HEK293 (cell line): ENCODE data around the gene EI24.

ENCODE experiments used
- CTCF ChIA-PET: fragments of 350-600 bp; formaldehyde crosslinking; extraction: SDS; loops from one replicate; lab custom pipeline; 2021; ENCODE audit warnings: antibody characterized with exemption; lab: Yijun Ruan, JAX
- POLR2A ChIA-PET: fragments of 300-600 bp; formaldehyde crosslinking; extraction: SDS; loops from one replicate; lab custom pipeline; 2020; ENCODE audit warnings: antibody characterized with exemption, inconsistent platforms; lab: Yijun Ruan, JAX
- H3K27ac ChIP-seq: fragments of 200-500 bp; sonication (Bioruptor generic); 2 replicates; pipeline ENCODE4 v1.5.1; 2014; ENCODE audit warnings: low read depth, low read length, control low read depth, inconsistent platforms; ENCODE audit errors: extremely low read depth
- H3K36me3 ChIP-seq, 2 experiments: fragments of 200-500 bp in 1 of 2; sonication (Bioruptor generic) in 1 of 2; 1 replicate in 1 of 2; 2 replicates in 1 of 2; pipeline ENCODE4 v1.5.1; 2014 to 2017; ENCODE audit warnings: inconsistent platforms in 2 of 2, low read length in 2 of 2; ENCODE audit not compliant: control insufficient read depth in 2 of 2, insufficient read depth in 1 of 2
- H3K4me1 ChIP-seq: fragments of 200-500 bp; sonication (Bioruptor generic); 2 replicates; pipeline ENCODE4 v1.5.1; 2014; ENCODE audit warnings: mild to moderate bottlenecking, low read length, inconsistent platforms; ENCODE audit not compliant: control insufficient read depth, insufficient read depth
- H3K4me3 ChIP-seq: 2 replicates; pipeline ENCODE4 v1.5.1; 2011; ENCODE audit warnings: low read depth, mild to moderate bottlenecking, control low read depth, low read length, moderate library complexity
- H3K9me3 ChIP-seq: fragments of 200-500 bp; sonication (Bioruptor generic); 2 replicates; pipeline ENCODE4 v1.5.1; 2014; ENCODE audit warnings: low read depth, low read length, inconsistent platforms; ENCODE audit not compliant: control insufficient read depth, insufficient read depth
- FEZF1 ChIP-seq: fragments of 450-650 bp; formaldehyde crosslinking; IDR thresholded peaks from 2 replicates; pipeline ENCODE4 v1.5.1; 2016; ENCODE audit warnings: missing biosample characterization, missing genetic modification characterization
- GLI4 ChIP-seq: fragments of 450-650 bp; formaldehyde crosslinking; IDR thresholded peaks from 2 replicates; pipeline ENCODE4 v1.5.1; 2016; ENCODE audit warnings: missing biosample characterization, missing genetic modification characterization
- IKZF3 ChIP-seq: fragments of 450-650 bp; IDR thresholded peaks from 2 replicates; pipeline ENCODE4 v1.5.0; 2018; ENCODE audit warnings: missing biosample characterization, mild to moderate bottlenecking, missing genetic modification characterization, moderate library complexity
- KLF10 ChIP-seq: fragments of 450-650 bp; IDR thresholded peaks from 2 replicates; pipeline ENCODE4 v1.5.1; 2018; ENCODE audit warnings: missing biosample characterization, mild to moderate bottlenecking, missing genetic modification characterization
- KLF16 ChIP-seq: fragments of 450-650 bp; formaldehyde crosslinking; IDR thresholded peaks from 2 replicates; pipeline ENCODE4 v1.5.1; 2017; ENCODE audit warnings: missing biosample characterization, missing genetic modification characterization
- KLF7 ChIP-seq: fragments of 450-650 bp; formaldehyde crosslinking; IDR thresholded peaks from 2 replicates; pipeline ENCODE4 v1.5.1; 2016; ENCODE audit warnings: missing biosample characterization, missing genetic modification characterization, borderline replicate concordance
- OVOL3 ChIP-seq: fragments of 450-650 bp; formaldehyde crosslinking; IDR thresholded peaks from 2 replicates; pipeline ENCODE4 v1.5.1; 2016; ENCODE audit warnings: missing biosample characterization, missing genetic modification characterization
- ZBTB48 ChIP-seq: fragments of 450-650 bp; formaldehyde crosslinking; IDR thresholded peaks from 2 replicates; pipeline ENCODE4 v1.5.1; 2016; ENCODE audit warnings: missing biosample characterization, missing genetic modification characterization
- ZFHX2 ChIP-seq: fragments of 450-650 bp; formaldehyde crosslinking; conservative IDR thresholded peaks from 2 replicates; pipeline ENCODE4 v1.5.1; 2016; ENCODE audit warnings: missing biosample characterization, missing genetic modification characterization
- ZNF174 ChIP-seq: fragments of 450-650 bp; formaldehyde crosslinking; IDR thresholded peaks from 2 replicates; pipeline ENCODE4 v1.5.0; 2017; ENCODE audit warnings: missing biosample characterization, mild to moderate bottlenecking, missing genetic modification characterization
- ZNF311 ChIP-seq: fragments of 450-650 bp; formaldehyde crosslinking; IDR thresholded peaks from 2 replicates; pipeline ENCODE4 v1.5.1; 2017; ENCODE audit warnings: missing biosample characterization, missing genetic modification characterization, borderline replicate concordance
- ZNF335 ChIP-seq: fragments of 450-650 bp; formaldehyde crosslinking; conservative IDR thresholded peaks from 2 replicates; pipeline ENCODE4 v1.5.1; 2016; ENCODE audit warnings: missing biosample characterization, missing genetic modification characterization
- ZNF366 ChIP-seq: fragments of 450-650 bp; formaldehyde crosslinking; conservative IDR thresholded peaks from 2 replicates; pipeline ENCODE4 v1.5.1; 2016; ENCODE audit warnings: missing biosample characterization, missing genetic modification characterization
- ZNF394 ChIP-seq: fragments of 450-650 bp; formaldehyde crosslinking; IDR thresholded peaks from 2 replicates; pipeline ENCODE4 v1.5.1; 2016; ENCODE audit warnings: missing biosample characterization, missing genetic modification characterization, mild to moderate bottlenecking, moderate library complexity, borderline replicate concordance
- ZNF530 ChIP-seq: fragments of 450-650 bp; formaldehyde crosslinking; IDR thresholded peaks from 2 replicates; pipeline ENCODE4 v1.5.1; 2016; ENCODE audit warnings: low read depth, missing biosample characterization, missing genetic modification characterization
- ZNF561 ChIP-seq: fragments of 450-650 bp; IDR thresholded peaks from 2 replicates; pipeline ENCODE4 v1.5.1; 2018; ENCODE audit warnings: missing biosample characterization, missing genetic modification characterization, borderline replicate concordance
- ZNF596 ChIP-seq: fragments of 450-650 bp; IDR thresholded peaks from 2 replicates; pipeline ENCODE4 v1.5.0; 2018; ENCODE audit warnings: missing biosample characterization, mild to moderate bottlenecking, missing genetic modification characterization, moderate library complexity
- ZNF670 ChIP-seq: fragments of 450-650 bp; formaldehyde crosslinking; IDR thresholded peaks from 2 replicates; pipeline ENCODE4 v1.5.1; 2016; ENCODE audit warnings: missing biosample characterization, missing genetic modification characterization, low read depth
- ZNF776 ChIP-seq: fragments of 450-650 bp; formaldehyde crosslinking; IDR thresholded peaks from 2 replicates; pipeline ENCODE4 v1.5.0; 2017; ENCODE audit warnings: missing biosample characterization, missing genetic modification characterization, borderline replicate concordance
- TF ChIP-seq, protein P1 (sequence below): fragments of 450-650 bp; formaldehyde crosslinking; IDR thresholded peaks from 2 replicates; pipeline ENCODE4 v1.5.1; 2017; ENCODE audit warnings: missing biosample characterization, missing genetic modification characterization
- TF ChIP-seq, protein P2 (sequence below): fragments of 450-650 bp; formaldehyde crosslinking; IDR thresholded peaks from 2 replicates; pipeline ENCODE4 v1.5.1; 2016; ENCODE audit warnings: missing biosample characterization, missing genetic modification characterization
- TF ChIP-seq, protein P3 (sequence below): fragments of 450-650 bp; formaldehyde crosslinking; IDR thresholded peaks from 2 replicates; pipeline ENCODE4 v1.5.1; 2016; ENCODE audit warnings: missing biosample characterization, missing genetic modification characterization, borderline replicate concordance
- TF ChIP-seq, protein P4 (sequence below): fragments of 450-650 bp; formaldehyde crosslinking; IDR thresholded peaks from 2 replicates; pipeline ENCODE4 v1.5.1; 2016; ENCODE audit warnings: missing biosample characterization, missing genetic modification characterization
- TF ChIP-seq, protein P5 (sequence below): fragments of 450-650 bp; formaldehyde crosslinking; IDR thresholded peaks from 2 replicates; pipeline ENCODE4 v1.5.1; 2016; ENCODE audit warnings: missing biosample characterization, missing genetic modification characterization

The EI24 gene

DNA sequence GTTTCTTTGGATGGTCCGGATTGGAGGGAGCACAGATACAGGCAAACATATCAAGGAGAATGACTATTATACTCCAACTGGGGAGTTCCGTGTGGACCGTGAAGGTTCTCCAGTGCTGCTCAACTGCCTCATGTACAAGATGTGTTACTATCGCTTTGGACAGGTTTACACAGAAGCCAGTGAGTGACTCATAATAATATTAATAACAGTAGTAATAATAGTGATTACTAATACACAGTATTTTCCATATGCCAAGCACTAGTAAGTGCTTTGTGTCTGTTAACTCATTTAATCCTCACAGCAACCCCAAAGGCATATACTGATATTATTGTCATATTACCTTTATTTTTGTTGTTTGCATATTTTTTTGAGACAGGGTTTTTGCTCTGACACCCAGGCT, 49.1 kb downstream of the EI24 start (continued):
- TF ChIP-seq ZNF311 (tag by site-specific recombination) (no peak), GLI4 (no peak), ZNF530 (tag by site-specific recombination) (no peak), ZNF776 (no peak), ZNF596 (tag by site-specific recombination) (no peak)
- TF ChIP-seq, protein P1, sequence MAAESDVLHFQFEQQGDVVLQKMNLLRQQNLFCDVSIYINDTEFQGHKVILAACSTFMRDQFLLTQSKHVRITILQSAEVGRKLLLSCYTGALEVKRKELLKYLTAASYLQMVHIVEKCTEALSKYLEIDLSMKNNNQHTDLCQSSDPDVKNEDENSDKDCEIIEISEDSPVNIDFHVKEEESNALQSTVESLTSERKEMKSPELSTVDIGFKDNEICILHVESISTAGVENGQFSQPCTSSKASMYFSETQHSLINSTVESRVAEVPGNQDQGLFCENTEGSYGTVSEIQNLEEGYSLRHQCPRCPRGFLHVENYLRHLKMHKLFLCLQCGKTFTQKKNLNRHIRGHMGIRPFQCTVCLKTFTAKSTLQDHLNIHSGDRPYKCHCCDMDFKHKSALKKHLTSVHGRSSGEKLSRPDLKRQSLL (tag by site-specific recombination) = no peak

DNA sequence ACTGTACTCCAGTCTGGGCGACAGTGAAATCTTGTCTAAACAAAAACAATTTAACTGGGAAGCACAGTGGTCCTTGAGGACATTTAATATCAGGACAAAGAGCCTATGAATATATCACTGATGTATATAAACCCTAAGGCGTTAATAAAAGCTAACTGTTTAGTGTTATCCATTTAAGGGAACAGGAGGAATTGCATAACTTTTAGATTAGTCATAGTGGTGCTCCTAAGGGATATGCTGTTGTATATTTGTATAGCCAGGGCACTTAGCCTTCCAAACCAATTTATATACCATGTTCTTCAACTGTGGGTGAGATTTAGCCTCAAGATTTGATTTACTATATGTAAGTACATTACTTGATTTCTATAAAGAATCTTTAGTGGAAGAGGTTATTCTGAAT, 52.7 kb downstream of the EI24 start:
- H3K4me3 ChIP-seq = no peak overlapping the region
- CTCF ChIA-PET = no interaction called here
- POLR2A ChIA-PET = interaction anchor here (0.6 to 1.4 kb wide), 3 partner anchors 29 to 266 kb away, joined by 3 to 5 read pairs (median 3); partner anchors contain the start of gene STT3A
- no peak overlapping the region for H3K27ac ChIP-seq
- TF ChIP-seq ZBTB48 (tag by site-specific recombination) (peak; percentile 68; the same call in 1 of the 2 replicates), ZNF561 (tag by site-specific recombination) (no peak), ZNF394 (tag by site-specific recombination) (no peak), KLF7 (tag by site-specific recombination) (no peak), KLF10 (0 out of 2 replicates have a peak, but pooled peaks have one; percentile 23), FEZF1 (0 out of 2 replicates have a peak, but pooled peaks have one; percentile 23), ZNF174 (tag by site-specific recombination) (0 out of 2 replicates have a peak, but pooled peaks have one; percentile 21), OVOL3 (peak; percentile 63; the same call in 1 of the 2 replicates), ZFHX2 (tag by site-specific recombination) (no peak), IKZF3 (tag by site-specific recombination) (0 out of 2 replicates have a peak, but pooled peaks have one; percentile 26), ZNF670 (tag by site-specific recombination) (no peak), ZNF366 (tag by site-specific recombination) (peak; percentile 26; the same call in 1 of the 2 replicates), ZNF335 (no peak), KLF16 (tag by site-specific recombination) (no peak)
- TF ChIP-seq, protein P2, sequence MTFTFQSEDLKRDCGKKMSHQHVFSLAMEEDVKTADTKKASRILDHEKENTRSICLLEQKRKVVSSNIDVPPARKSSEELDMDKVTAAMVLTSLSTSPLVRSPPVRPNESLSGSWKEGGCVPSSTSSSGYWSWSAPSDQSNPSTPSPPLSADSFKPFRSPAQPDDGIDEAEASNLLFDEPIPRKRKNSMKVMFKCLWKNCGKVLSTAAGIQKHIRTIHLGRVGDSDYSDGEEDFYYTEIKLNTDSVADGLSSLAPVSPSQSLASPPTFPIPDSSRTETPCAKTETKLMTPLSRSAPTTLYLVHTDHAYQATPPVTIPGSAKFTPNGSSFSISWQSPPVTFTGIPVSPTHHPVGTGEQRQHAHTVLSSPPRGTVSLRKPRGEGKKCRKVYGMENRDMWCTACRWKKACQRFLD (tag by site-specific recombination) = no peak
- TF ChIP-seq, protein P3, sequence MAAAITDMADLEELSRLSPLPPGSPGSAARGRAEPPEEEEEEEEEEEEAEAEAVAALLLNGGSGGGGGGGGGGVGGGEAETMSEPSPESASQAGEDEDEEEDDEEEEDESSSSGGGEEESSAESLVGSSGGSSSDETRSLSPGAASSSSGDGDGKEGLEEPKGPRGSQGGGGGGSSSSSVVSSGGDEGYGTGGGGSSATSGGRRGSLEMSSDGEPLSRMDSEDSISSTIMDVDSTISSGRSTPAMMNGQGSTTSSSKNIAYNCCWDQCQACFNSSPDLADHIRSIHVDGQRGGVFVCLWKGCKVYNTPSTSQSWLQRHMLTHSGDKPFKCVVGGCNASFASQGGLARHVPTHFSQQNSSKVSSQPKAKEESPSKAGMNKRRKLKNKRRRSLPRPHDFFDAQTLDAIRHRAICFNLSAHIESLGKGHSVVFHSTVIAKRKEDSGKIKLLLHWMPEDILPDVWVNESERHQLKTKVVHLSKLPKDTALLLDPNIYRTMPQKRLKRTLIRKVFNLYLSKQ (tag by site-specific recombination) = no peak
- TF ChIP-seq, protein P4, sequence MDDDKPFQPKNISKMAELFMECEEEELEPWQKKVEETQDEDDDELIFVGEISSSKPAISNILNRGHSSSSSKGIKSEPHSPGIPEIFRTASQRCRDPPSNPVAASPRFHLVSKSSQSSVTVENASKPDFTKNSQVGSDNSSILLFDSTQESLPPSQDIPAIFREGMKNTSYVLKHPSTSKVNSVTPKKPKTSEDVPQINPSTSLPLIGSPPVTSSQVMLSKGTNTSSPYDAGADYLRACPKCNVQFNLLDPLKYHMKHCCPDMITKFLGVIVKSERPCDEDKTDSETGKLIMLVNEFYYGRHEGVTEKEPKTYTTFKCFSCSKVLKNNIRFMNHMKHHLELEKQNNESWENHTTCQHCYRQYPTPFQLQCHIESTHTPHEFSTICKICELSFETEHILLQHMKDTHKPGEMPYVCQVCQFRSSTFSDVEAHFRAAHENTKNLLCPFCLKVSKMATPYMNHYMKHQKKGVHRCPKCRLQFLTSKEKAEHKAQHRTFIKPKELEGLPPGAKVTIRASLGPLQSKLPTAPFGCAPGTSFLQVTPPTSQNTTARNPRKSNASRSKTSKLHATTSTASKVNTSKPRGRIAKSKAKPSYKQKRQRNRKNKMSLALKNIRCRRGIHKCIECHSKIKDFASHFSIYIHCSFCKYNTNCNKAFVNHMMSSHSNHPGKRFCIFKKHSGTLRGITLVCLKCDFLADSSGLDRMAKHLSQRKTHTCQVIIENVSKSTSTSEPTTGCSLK (tag by site-specific recombination) = no peak
- TF ChIP-seq, protein P5, sequence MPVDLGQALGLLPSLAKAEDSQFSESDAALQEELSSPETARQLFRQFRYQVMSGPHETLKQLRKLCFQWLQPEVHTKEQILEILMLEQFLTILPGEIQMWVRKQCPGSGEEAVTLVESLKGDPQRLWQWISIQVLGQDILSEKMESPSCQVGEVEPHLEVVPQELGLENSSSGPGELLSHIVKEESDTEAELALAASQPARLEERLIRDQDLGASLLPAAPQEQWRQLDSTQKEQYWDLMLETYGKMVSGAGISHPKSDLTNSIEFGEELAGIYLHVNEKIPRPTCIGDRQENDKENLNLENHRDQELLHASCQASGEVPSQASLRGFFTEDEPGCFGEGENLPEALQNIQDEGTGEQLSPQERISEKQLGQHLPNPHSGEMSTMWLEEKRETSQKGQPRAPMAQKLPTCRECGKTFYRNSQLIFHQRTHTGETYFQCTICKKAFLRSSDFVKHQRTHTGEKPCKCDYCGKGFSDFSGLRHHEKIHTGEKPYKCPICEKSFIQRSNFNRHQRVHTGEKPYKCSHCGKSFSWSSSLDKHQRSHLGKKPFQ = no peak
- no peaks in the 10 kb centered on the region for H3K9me3 ChIP-seq
- H3K4me1 ChIP-seq = no peaks in the 10 kb centered on the region
- H3K36me3 ChIP-seq = peaks cover 18 to 55% of the 10 kb centered on the region in 2 experiments
